H1 (cell line): ENCODE measurements around the gene MACROD2. TPM values are rescaled to one million over a fixed set of nuclear protein-coding genes. Genes with fewer than 3 reads are reported as not detected.
"Not testable (repeated sequence)": the region's sequence is repeated elsewhere in the genome, so short reads cannot be mapped to it uniquely, and the experiment has no call there.

Experiments
- CTCF ChIA-PET: fragments of 300-600 bp; sonication (Branson Sonifier 250); formaldehyde crosslinking; loops from one replicate; lab custom pipeline; 2021; ENCODE audit not compliant: partially characterized antibody; lab: Charles Lee
- POLR2A ChIA-PET: fragments of 300-600 bp; sonication (Branson Sonifier 250); formaldehyde crosslinking; loops from one replicate; lab custom pipeline; 2021; ENCODE audit warnings: inconsistent platforms; ENCODE audit not compliant: partially characterized antibody; lab: Charles Lee
- DNase-seq, 2 experiments: peaks; one replicate each; pipeline versions ENCODE4 v3.0.0 to v3.0.0-alpha.2; 2010 to 2022; ENCODE audit warnings: low spot score in 2 of 2, low read depth in 1 of 2, mixed read lengths in 1 of 2
- FAIRE-seq: peaks from 2 replicates; lab custom pipeline; 2011; peaks lifted over from hg19 to GRCh38; lab: Jason Lieb, UNC
- H2AFZ ChIP-seq: 2 replicates; pipeline ENCODE4 v1.8.1; 2012; ENCODE audit warnings: low read length, inconsistent platforms
- H2AK5ac ChIP-seq: 2 replicates; pipeline ENCODE4 v1.6.1; 2013; ENCODE audit warnings: low read depth, low read length
- H2BK120ac ChIP-seq: replicated peaks from 2 replicates; pipeline ENCODE3; 2013; ENCODE audit warnings: low read depth, low read length, inconsistent platforms
- H2BK12ac ChIP-seq: 2 replicates; pipeline ENCODE4 v1.6.1; 2013; ENCODE audit warnings: low read depth, low read length
- H2BK15ac ChIP-seq: 2 replicates; pipeline ENCODE4 v1.6.1; 2013; ENCODE audit warnings: low read length
- H2BK20ac ChIP-seq: 2 replicates; pipeline ENCODE4 v1.6.1; 2013; ENCODE audit warnings: low read length
- H2BK5ac ChIP-seq: 2 replicates; pipeline ENCODE4 v1.6.1; 2013; ENCODE audit warnings: low read depth, low read length
- H3K14ac ChIP-seq: 2 replicates; pipeline ENCODE4 v1.6.1; 2013; ENCODE audit warnings: inconsistent platforms; ENCODE audit not compliant: insufficient read length
- H3K18ac ChIP-seq: 2 replicates; pipeline ENCODE4 v1.6.1; 2013; ENCODE audit warnings: low read length; ENCODE audit errors: extremely low read depth
- H3K23ac ChIP-seq: 2 replicates; pipeline ENCODE4 v1.6.1; 2013; ENCODE audit warnings: inconsistent platforms; ENCODE audit not compliant: insufficient read length
- H3K23me2 ChIP-seq: 2 replicates; pipeline ENCODE4 v1.6.1; 2013; ENCODE audit warnings: low read depth, low read length
- H3K27ac ChIP-seq: 2 replicates; pipeline ENCODE4 v1.6.1; 2011; ENCODE audit warnings: low read depth, low read length, inconsistent platforms
- H3K27me3 ChIP-seq, 4 experiments: replicated peaks in 1 of 4; 1 replicate in 1 of 4; 2 replicates in 3 of 4; pipeline versions ENCODE4 v1.6.1 to v1.8.1; 2011 to 2013; ENCODE audit warnings: low read length in 3 of 4, mild to moderate bottlenecking in 3 of 4, inconsistent platforms in 2 of 4, mixed read lengths in 2 of 4, moderate library complexity in 1 of 4; ENCODE audit not compliant: control insufficient read depth in 3 of 4, insufficient read depth in 3 of 4; ENCODE audit errors: extremely low read depth in 1 of 4
- H3K36me3 ChIP-seq, 4 experiments: 2 replicates each; pipeline versions ENCODE4 v1.6.1 to v1.8.1; 2011 to 2013; ENCODE audit warnings: mild to moderate bottlenecking in 4 of 4, low read length in 3 of 4, moderate library complexity in 2 of 4, control low read depth in 1 of 4, inconsistent platforms in 1 of 4; ENCODE audit not compliant: insufficient read depth in 4 of 4, control insufficient read depth in 2 of 4
- H3K4ac ChIP-seq: replicated peaks from 2 replicates; pipeline ENCODE3; 2013; ENCODE audit warnings: low read length, low read depth, mixed read lengths, inconsistent platforms; ENCODE audit not compliant: insufficient read length
- H3K4me1 ChIP-seq, 4 experiments: replicated peaks in 1 of 4; 1 replicate in 1 of 4; 2 replicates in 3 of 4; pipeline versions ENCODE4 v1.6.1 to v1.8.1; 2011 to 2013; ENCODE audit warnings: low read length in 3 of 4, inconsistent platforms in 2 of 4, mixed read lengths in 1 of 4; ENCODE audit not compliant: insufficient read depth in 4 of 4, control insufficient read depth in 3 of 4
- H3K4me2 ChIP-seq, 2 experiments: 2 replicates each; pipeline versions ENCODE4 v1.6.1 to v1.8.1; 2011 to 2013; ENCODE audit warnings: low read depth in 2 of 2, low read length in 2 of 2, control low read depth in 1 of 2, inconsistent platforms in 1 of 2, mild to moderate bottlenecking in 1 of 2; ENCODE audit not compliant: insufficient read depth in 1 of 2
- H3K4me3 ChIP-seq, 4 experiments: fragments of 200-600, 300-600 bp in 1 of 4; sonication (generic), shearing (Covaris generic), sonication (Bioruptor Twin) in 1 of 4; 2 replicates each; pipeline versions ENCODE4 v1.5.1 to v1.8.1; 2011 to 2016; ENCODE audit warnings: low read length in 4 of 4, low read depth in 3 of 4, control low read depth in 2 of 4, inconsistent platforms in 2 of 4, mild to moderate bottlenecking in 2 of 4, mixed read lengths in 1 of 4, moderate library complexity in 1 of 4; ENCODE audit not compliant: insufficient read depth in 2 of 4; ENCODE audit errors: extremely low read depth in 1 of 4
- H3K56ac ChIP-seq: replicated peaks from 2 replicates; pipeline ENCODE3; 2013; ENCODE audit warnings: low read depth, mild to moderate bottlenecking, mixed read lengths, low read length, inconsistent platforms; ENCODE audit not compliant: insufficient read length
- H3K79me1 ChIP-seq: 2 replicates; pipeline ENCODE4 v1.6.1; 2013; ENCODE audit warnings: low read depth, low read length, control low read depth
- H3K79me2 ChIP-seq, 2 experiments: 2 replicates each; pipeline versions ENCODE4 v1.6.1 to v1.8.1; 2012 to 2013; ENCODE audit warnings: low read length in 2 of 2, mild to moderate bottlenecking in 2 of 2, inconsistent platforms in 1 of 2; ENCODE audit not compliant: insufficient read depth in 2 of 2, control insufficient read depth in 1 of 2
- H3K9ac ChIP-seq, 4 experiments: replicated peaks in 1 of 4; 1 replicate in 1 of 4; 2 replicates in 3 of 4; pipeline versions ENCODE4 v1.6.1 to v1.8.1; 2011 to 2013; ENCODE audit warnings: low read depth in 3 of 4, low read length in 3 of 4, control low read depth in 2 of 4, mild to moderate bottlenecking in 2 of 4, moderate library complexity in 2 of 4, inconsistent platforms in 1 of 4; ENCODE audit errors: extremely low read depth in 1 of 4
- H3K9me3 ChIP-seq, 2 experiments: 2 replicates each; pipeline versions ENCODE4 v1.6.1 to v1.8.1; 2012 to 2013; ENCODE audit warnings: mild to moderate bottlenecking in 2 of 2, moderate library complexity in 2 of 2, control low read depth in 1 of 2, inconsistent platforms in 1 of 2, low read depth in 1 of 2, low read length in 1 of 2, mixed read lengths in 1 of 2; ENCODE audit not compliant: insufficient read depth in 2 of 2
- H4K20me1 ChIP-seq, 2 experiments: replicated peaks in 1 of 2; 2 replicates each; pipeline versions ENCODE3 to v1.8.1; 2011 to 2013; ENCODE audit warnings: inconsistent platforms in 2 of 2, low read length in 2 of 2, mild to moderate bottlenecking in 1 of 2; ENCODE audit not compliant: insufficient read depth in 2 of 2, control insufficient read depth in 1 of 2
- H4K5ac ChIP-seq: 2 replicates; pipeline ENCODE4 v1.6.1; 2013; ENCODE audit warnings: low read length, low read depth, mixed read lengths, inconsistent platforms; ENCODE audit not compliant: insufficient read length
- H4K8ac ChIP-seq: 2 replicates; pipeline ENCODE4 v1.8.0; 2013; ENCODE audit warnings: mild to moderate bottlenecking, moderate library complexity, low read length, inconsistent platforms; ENCODE audit not compliant: insufficient read depth; ENCODE audit errors: extremely low read depth
- H4K91ac ChIP-seq: replicated peaks from 2 replicates; pipeline ENCODE3; 2013; ENCODE audit warnings: low read length, mixed read lengths, inconsistent platforms; ENCODE audit not compliant: insufficient read length
- WGBS, 2 experiments: shearing (Covaris generic) in 1 of 2; methylation state at CpG; one replicate each; pipeline versions ENCODE4 v1.1.6 to v1.1.7; 2013 to 2015; ENCODE audit warnings: low lambda C conversion rate in 2 of 2, mixed read lengths in 2 of 2, inconsistent platforms in 1 of 2, low coverage in 1 of 2, missing lambda C conversion rate in 1 of 2; ENCODE audit not compliant: insufficient replicate concordance in 2 of 2, insufficient coverage in 1 of 2, insufficient read length in 1 of 2; ENCODE audit errors: extremely low coverage in 1 of 2, missing lambda C conversion rate in 1 of 2; 5-methylcytosine and 5-hydroxymethylcytosine counted together
- polyA plus RNA-seq, 7 experiments: library from polyadenylated mRNA; depleted of rRNA in 3 of 7; stranded (reverse) in 5 of 7; unstranded in 2 of 7; fragments of >200 nt in 5 of 7; fragments of 200-250 nt in 2 of 7; gene quantifications; 1 replicate in 5 of 7; 2 replicates in 1 of 7; 4 replicates in 1 of 7; pipeline versions ENCODE4 v1.2.1 to v1.2.3, GENCODE V29; 2011 to 2013; ENCODE audit warnings: missing spikeins in 2 of 7, mixed read lengths in 2 of 7
- total RNA-seq: library from RNA; stranded (reverse); fragmentation: NEBNext Ultra II Directional; extraction: Animal tissue kit (Norgen Biotek cat#: 25700); gene quantifications from 2 replicates; pipeline ENCODE4 v1.2.1, GENCODE V29; 2021

The MACROD2 gene
- total and polyA plus RNA-seq, 2 of the 8 experiments (the other 6 are each of a cell fraction or from before 2014, with no cell fraction given) = 0.70 to 3.9 TPM

DNA sequence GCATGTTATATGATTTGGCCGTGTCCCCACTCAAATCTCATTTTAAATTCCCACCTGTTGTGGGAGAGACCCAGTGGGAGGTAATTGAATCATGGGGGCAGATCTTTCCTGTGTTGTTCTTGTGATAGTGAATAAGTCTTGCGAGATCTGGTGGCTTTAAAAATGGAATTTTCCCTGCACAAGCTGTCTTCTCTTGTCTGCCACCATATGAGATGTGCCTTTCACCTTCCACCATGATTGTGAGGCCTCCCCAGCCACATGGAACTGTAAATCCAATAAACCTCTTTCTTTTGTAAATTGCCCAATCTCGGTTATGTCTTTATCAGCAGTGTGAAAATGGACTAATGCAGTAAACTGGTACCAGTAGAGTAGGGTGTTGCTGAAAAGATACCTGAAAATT is 986.2 kb downstream of the MACROD2 start:
- 87% methylated on average over 3 of the region's 3 CpGs; no CpG with 5 or more reads in 1 of the 2 experiments for WGBS, 2 experiments
- CTCF ChIA-PET = interaction anchor here (1.5 kb wide), 1 partner anchor 11 kb away, joined by 3 read pairs; no protein-coding TSS in a partner anchor
- H4K91ac ChIP-seq, H3K4me2 ChIP-seq, H2BK120ac ChIP-seq, H4K8ac ChIP-seq, H3K36me3 ChIP-seq, FAIRE-seq, H3K23me2 ChIP-seq, H3K14ac ChIP-seq, H2BK5ac ChIP-seq, H4K5ac ChIP-seq, H3K4ac ChIP-seq, H3K4me3 ChIP-seq, H3K18ac ChIP-seq, H2BK20ac ChIP-seq, POLR2A ChIA-PET, H3K4me1 ChIP-seq, H2AK5ac ChIP-seq, H3K27me3 ChIP-seq, H3K23ac ChIP-seq, H3K27ac ChIP-seq, H3K56ac ChIP-seq, H3K79me1 ChIP-seq, H3K79me2 ChIP-seq, H4K20me1 ChIP-seq, H2BK15ac ChIP-seq, H2AFZ ChIP-seq, H3K9ac ChIP-seq, H3K9me3 ChIP-seq, DNase-seq, H2BK12ac ChIP-seq: not testable (repeated sequence)

DNA sequence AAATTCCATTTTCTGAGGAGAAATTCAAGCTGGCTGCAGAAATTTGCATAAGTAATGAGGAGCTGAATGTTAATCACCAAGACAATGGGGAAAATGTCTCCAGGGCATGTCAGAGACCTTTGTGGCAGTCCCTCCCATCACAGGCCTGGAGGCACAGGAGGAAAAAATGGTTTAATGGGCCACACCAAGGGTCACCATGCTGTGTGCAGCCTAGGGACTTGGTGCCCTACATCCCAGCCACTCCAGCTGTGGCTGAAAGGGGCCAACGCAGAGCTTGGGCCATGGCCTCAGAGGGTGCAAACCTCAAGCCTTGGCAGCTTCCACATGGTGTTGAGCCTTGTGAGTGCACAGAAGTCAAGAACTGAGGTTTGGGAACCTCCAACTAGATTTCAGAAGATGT is 987.0 kb downstream of the MACROD2 start:
- H3K4me2 ChIP-seq, H2BK15ac ChIP-seq, H4K5ac ChIP-seq, H2BK120ac ChIP-seq, H3K79me1 ChIP-seq, H3K23ac ChIP-seq, H3K18ac ChIP-seq, H2AFZ ChIP-seq, H3K9me3 ChIP-seq, H3K27ac ChIP-seq, CTCF ChIA-PET, FAIRE-seq, H3K23me2 ChIP-seq, H2AK5ac ChIP-seq, H2BK20ac ChIP-seq, H3K27me3 ChIP-seq, H3K4me3 ChIP-seq, H3K9ac ChIP-seq, H4K8ac ChIP-seq, H3K36me3 ChIP-seq, DNase-seq, H2BK5ac ChIP-seq, H2BK12ac ChIP-seq, H3K4me1 ChIP-seq, POLR2A ChIA-PET, H3K79me2 ChIP-seq, H3K56ac ChIP-seq, H4K20me1 ChIP-seq, H4K91ac ChIP-seq, H3K14ac ChIP-seq, H3K4ac ChIP-seq: not testable (repeated sequence)
- 100% methylated on average over 1 of the region's 1 CpG; no CpG with 5 or more reads in 1 of the 2 experiments for WGBS, 2 experiments
